Measurements from ENCODE around the gene TNRC18. TPM values are rescaled to one million over a fixed set of nuclear protein-coding genes. Genes with fewer than 3 reads are reported as not detected.

TNRC18 gene
- total and polyA plus RNA-seq, 2 of the 8 experiments (the other 6 are each of a cell fraction or from before 2014, with no cell fraction given) = 1.7 to 8.6 TPM

- ChIA-PET POLR2A (ENCODE audit: partially characterized antibody) (interaction anchor here (0.9 to 1.9 kb wide), 2 partner anchors 17 to 18 kb away, joined by 3 to 7 read pairs; partner anchors contain the start of gene TNRC18), CTCF (ENCODE audit: partially characterized antibody) (interaction anchor here (0.5 to 2.7 kb wide), 9 partner anchors 9 to 202 kb away, joined by 3 to 8 read pairs (median 5); no protein-coding TSS in a partner anchor)
- 79% methylated on average over 8 of the region's 11 CpGs; no CpG with 5 or more reads in 1 of the 2 experiments for WGBS, 2 experiments (ENCODE audit: extremely low coverage in 1 of 2, insufficient coverage in 1 of 2, insufficient read length in 1 of 2, insufficient replicate concordance in 2 of 2, low coverage in 1 of 2, low lambda C conversion rate in 2 of 2, missing lambda C conversion rate in 1 of 2)
- no peaks in the 10 kb centered on the region for H3K27me3 ChIP-seq (replicated peaks in 1 of 4; ENCODE audit: control insufficient read depth in 3 of 4, extremely low read depth in 1 of 4, insufficient read depth in 3 of 4, low read length in 3 of 4)
- no peak overlapping the region for H3K4me3 ChIP-seq (ENCODE audit: extremely low read depth in 1 of 4, insufficient read depth in 2 of 4, low read depth in 3 of 4, low read length in 4 of 4)
- H2BK120ac ChIP-seq (replicated peaks; ENCODE audit: low read depth, low read length) = no peak overlapping the region
- no peak overlapping the region for H4K5ac ChIP-seq (ENCODE audit: insufficient read length, low read depth, low read length)
- H3K27ac ChIP-seq (ENCODE audit: low read depth, low read length) = no peak overlapping the region
- H2BK5ac ChIP-seq (ENCODE audit: low read depth, low read length) = no peak overlapping the region
- H3K79me1 ChIP-seq (ENCODE audit: low read depth, low read length) = no peaks in the 10 kb centered on the region
- H2BK12ac ChIP-seq (ENCODE audit: low read depth, low read length) = no peak overlapping the region
- H3K23me2 ChIP-seq (ENCODE audit: low read depth, low read length) = no peaks in the 10 kb centered on the region
- no peak overlapping the region for H4K8ac ChIP-seq (ENCODE audit: extremely low read depth, insufficient read depth, low read length)
- H3K4me1 ChIP-seq (replicated peaks in 1 of 4; ENCODE audit: control insufficient read depth in 3 of 4, insufficient read depth in 4 of 4, low read length in 3 of 4) = peaks cover 0 to 2% (median 0%) of the 10 kb centered on the region in 4 experiments; a peak in 1 of 7 replicates
- H4K91ac ChIP-seq (replicated peaks; ENCODE audit: insufficient read length, low read length) = no peak overlapping the region
- no peak overlapping the region for H2BK15ac ChIP-seq (ENCODE audit: low read length)
- no peak for TF ChIP-seq RBBP5 (IDR thresholded peaks at IDR 0.05; ENCODE audit: borderline replicate concordance, low read depth, low read length)
- TF ChIP-seq CREB1 (IDR thresholded peaks at IDR 0.05) = no peak
- H2AK5ac ChIP-seq (ENCODE audit: low read depth, low read length) = no peak overlapping the region
- H3K36me3 ChIP-seq (ENCODE audit: control insufficient read depth in 2 of 4, insufficient read depth in 4 of 4, low read length in 3 of 4) = no peaks in the 10 kb centered on the region
- H3K79me2 ChIP-seq (ENCODE audit: control insufficient read depth in 1 of 2, insufficient read depth in 2 of 2, low read length in 2 of 2) = no peaks in the 10 kb centered on the region
- H3K4me2 ChIP-seq (ENCODE audit: insufficient read depth in 1 of 2, low read depth in 2 of 2, low read length in 2 of 2) = no peak overlapping the region
- H3K9ac ChIP-seq (replicated peaks in 1 of 4; ENCODE audit: extremely low read depth in 1 of 4, low read depth in 3 of 4, low read length in 3 of 4) = no peak overlapping the region
- no peak for DNase-seq (ENCODE audit: low read depth in 1 of 2, low spot score in 2 of 2)
- no peak overlapping the region for H3K4ac ChIP-seq (replicated peaks; ENCODE audit: insufficient read length, low read depth, low read length)
- peaks cover 0 to 7% of the 10 kb centered on the region in 2 experiments; a peak in 2 of 4 replicates for H3K9me3 ChIP-seq (ENCODE audit: insufficient read depth in 2 of 2, low read depth in 1 of 2, low read length in 1 of 2)
- no peak overlapping the region for H3K56ac ChIP-seq (replicated peaks; ENCODE audit: insufficient read length, low read depth, low read length)
- no peak overlapping the region for H3K23ac ChIP-seq (ENCODE audit: insufficient read length)
- H3K18ac ChIP-seq (ENCODE audit: extremely low read depth, low read length) = no peak overlapping the region
- H4K20me1 ChIP-seq (replicated peaks in 1 of 2; ENCODE audit: control insufficient read depth in 1 of 2, insufficient read depth in 2 of 2, low read length in 2 of 2) = peaks cover 0 to 4% of the 10 kb centered on the region in 2 experiments
- no peak overlapping the region for H2BK20ac ChIP-seq (ENCODE audit: low read length)
- no peak overlapping the region for H2AFZ ChIP-seq (ENCODE audit: low read length)
- FAIRE-seq = no peak
- no peak overlapping the region for H3K14ac ChIP-seq (ENCODE audit: insufficient read length)
These were observed 18.3 kb upstream of the TNRC18 start for GRCh38 chr7:5441840-5442503.
